Stomach smooth muscle (tissue), 2 donors: ENCODE measurements around the gene NEO1.
"Not testable (repeated sequence)": the region's sequence is repeated elsewhere in the genome, so short reads cannot be mapped to it uniquely, and the experiment has no call there.

Experiments used
- H3K27ac ChIP-seq: one replicate; pipeline ENCODE4 v1.7.0; 2013; ENCODE audit warnings: mild to moderate bottlenecking, low read length, inconsistent platforms
- H3K27me3 ChIP-seq, 2 donors: one replicate each; pipeline ENCODE4 v1.7.0; 2013; ENCODE audit warnings: low read length in 2 of 2; ENCODE audit not compliant: insufficient read depth in 2 of 2, control insufficient read depth in 1 of 2
- H3K36me3 ChIP-seq, 2 donors: one replicate each; pipeline ENCODE4 v1.7.0; 2013; ENCODE audit warnings: low read length in 2 of 2; ENCODE audit not compliant: control insufficient read depth in 2 of 2, insufficient read depth in 2 of 2
- H3K4me1 ChIP-seq: one replicate; pipeline ENCODE4 v1.7.0; 2013; ENCODE audit warnings: low read length; ENCODE audit not compliant: control insufficient read depth, insufficient read depth
- H3K4me3 ChIP-seq, 2 donors: one replicate each; pipeline ENCODE4 v1.7.0; 2013; ENCODE audit warnings: low read length in 2 of 2
- H3K9ac ChIP-seq, 2 donors: one replicate each; pipeline ENCODE4 v1.7.0; 2013; ENCODE audit warnings: low read length in 2 of 2, mild to moderate bottlenecking in 1 of 2
- H3K9me3 ChIP-seq, 2 donors: one replicate each; pipeline ENCODE4 v1.7.0; 2013; ENCODE audit warnings: low read length in 2 of 2; ENCODE audit not compliant: control insufficient read depth in 2 of 2
- donor health status: healthy.
- donor health status: Pancreatic carcinoma.

NEO1 gene

DNA sequence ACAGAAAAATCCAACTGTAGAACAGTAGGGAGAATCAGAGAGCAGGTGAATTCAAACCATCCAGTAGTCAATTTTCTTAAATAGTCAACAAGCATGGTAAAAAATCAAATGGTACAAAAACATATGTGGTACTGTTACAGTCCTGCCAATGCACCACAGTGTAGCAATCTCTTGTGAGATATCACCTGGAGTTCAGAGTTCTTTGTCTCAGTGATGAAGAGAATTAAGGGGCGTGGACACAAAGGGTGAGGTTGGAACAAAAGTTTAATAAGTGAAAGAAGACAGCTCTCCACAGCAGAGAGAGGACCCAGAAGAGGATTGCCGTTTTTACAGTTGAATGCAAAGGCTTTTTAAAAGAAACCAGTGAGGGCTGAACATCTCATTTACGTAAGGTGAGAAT is 113.2 kb downstream of the NEO1 start:
- H3K9me3 ChIP-seq = peaks cover 0 to 4% of the 10 kb centered on the region in 2 donors
- H3K4me1 ChIP-seq = peaks cover 4% of the 10 kb centered on the region

DNA sequence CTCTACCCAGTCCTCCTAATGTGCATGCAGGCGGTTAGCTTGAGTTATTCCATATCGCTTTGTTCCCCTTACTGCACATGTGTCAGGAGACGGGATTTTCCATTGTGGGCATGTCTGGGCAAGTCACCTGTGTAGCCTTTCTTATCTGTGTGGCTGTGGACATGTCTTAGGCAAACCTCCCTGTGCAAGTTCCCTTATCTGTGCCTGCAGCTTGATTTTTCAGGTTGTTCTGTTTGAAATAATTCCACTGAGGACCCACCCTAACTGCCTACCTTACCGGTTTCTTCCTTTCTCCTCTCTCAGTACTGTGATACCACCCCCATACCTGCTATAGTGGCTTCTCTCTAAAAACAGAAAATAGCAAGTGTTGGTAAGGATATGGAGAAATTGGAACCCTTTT is 113.6 kb downstream of the NEO1 start:
- no peak overlapping the region for H3K4me3 ChIP-seq

More for the DNA sequence above, 113.2 kb downstream of the NEO1 start:
- Histone ChIP-seq H3K27me3 (no peaks in the 10 kb centered on the region), H3K36me3 (peaks cover 0 to 3% of the 10 kb centered on the region in 2 donors), H3K9ac (no peak overlapping the region), H3K27ac (no peak overlapping the region), H3K4me3 (no peak overlapping the region)

DNA sequence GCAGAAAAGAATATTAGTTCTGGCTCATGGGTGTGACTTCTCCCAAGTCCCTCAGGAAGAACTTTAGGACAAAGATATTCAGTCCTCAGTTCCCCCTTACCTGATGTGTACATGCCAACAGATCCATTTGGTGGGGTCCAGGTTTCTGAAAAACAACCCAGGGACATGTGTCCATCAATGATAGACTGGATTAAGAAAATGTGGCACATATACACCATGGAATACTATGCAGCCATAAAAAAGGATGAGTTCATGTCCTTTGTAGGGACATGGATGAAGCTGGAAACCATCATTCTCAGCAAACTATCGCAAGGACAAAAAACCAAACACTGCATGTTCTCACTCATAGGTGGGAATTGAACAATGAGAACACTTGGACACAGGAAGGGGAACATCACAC is 114.4 kb downstream of the NEO1 start:
- H3K4me1 ChIP-seq = not testable (repeated sequence)

More for the DNA sequence above, 113.6 kb downstream of the NEO1 start:
- Histone ChIP-seq H3K9me3 (peaks cover 0 to 4% of the 10 kb centered on the region in 2 donors), H3K36me3 (peaks cover 0 to 3% of the 10 kb centered on the region in 2 donors), H3K9ac (no peak overlapping the region), H3K4me1 (peaks cover 4% of the 10 kb centered on the region), H3K27me3 (no peaks in the 10 kb centered on the region), H3K27ac (no peak overlapping the region)

DNA sequence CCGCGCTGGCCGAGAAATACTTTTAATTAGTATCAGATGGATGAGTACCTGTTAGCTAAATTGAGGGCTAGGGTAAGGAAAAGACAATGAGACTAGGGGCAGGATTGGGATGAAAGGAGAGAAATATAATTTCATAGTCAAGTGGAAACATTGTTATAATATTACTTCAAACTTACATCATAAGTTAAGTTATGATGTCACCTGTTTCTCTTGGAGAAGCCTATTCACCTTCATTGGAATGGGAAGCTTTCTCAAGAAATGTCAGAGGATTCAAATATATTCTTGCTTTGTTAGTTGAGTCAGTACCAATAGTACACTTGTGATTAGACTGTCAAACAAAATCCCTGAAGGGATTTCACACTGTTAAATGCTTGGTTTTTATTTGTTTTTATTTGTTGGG is 116.2 kb downstream of the NEO1 start:
- Histone ChIP-seq H3K9ac (no peak overlapping the region), H3K4me3 (no peak overlapping the region), H3K27me3 (no peaks in the 10 kb centered on the region), H3K4me1 (no peaks in the 10 kb centered on the region), H3K9me3 (peaks cover 0 to 4% of the 10 kb centered on the region in 2 donors), H3K36me3 (peaks cover 0 to 3% of the 10 kb centered on the region in 2 donors), H3K27ac (no peak overlapping the region)

More for the DNA sequence above, 114.4 kb downstream of the NEO1 start:
- not testable (repeated sequence) for H3K9ac ChIP-seq, H3K4me3 ChIP-seq, H3K27me3 ChIP-seq, H3K27ac ChIP-seq, H3K9me3 ChIP-seq, H3K36me3 ChIP-seq

DNA sequence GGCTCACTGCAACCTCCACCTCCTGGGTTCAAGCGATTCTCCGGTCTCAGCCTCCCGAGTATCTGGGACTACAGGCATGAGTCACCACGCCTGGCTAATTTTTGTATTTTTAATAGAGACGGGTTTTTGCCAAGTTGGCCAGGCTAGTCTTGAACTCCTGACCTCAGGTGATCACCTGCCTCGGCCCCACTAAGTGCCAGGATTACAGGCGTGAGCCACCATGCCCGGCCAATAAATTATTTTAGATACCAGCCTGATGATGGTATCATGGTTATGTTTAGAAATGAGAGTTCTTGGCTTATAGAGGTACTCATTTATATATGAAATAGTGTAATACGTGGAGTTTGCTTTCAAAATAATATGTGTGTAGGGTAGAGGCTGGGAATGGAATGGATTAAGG is 119.4 kb downstream of the NEO1 start:
- Histone ChIP-seq H3K9ac (no peak overlapping the region), H3K27me3 (no peaks in the 10 kb centered on the region), H3K4me3 (no peak overlapping the region), H3K36me3 (no peaks in the 10 kb centered on the region), H3K4me1 (no peaks in the 10 kb centered on the region), H3K27ac (no peak overlapping the region), H3K9me3 (no peaks in the 10 kb centered on the region)

DNA sequence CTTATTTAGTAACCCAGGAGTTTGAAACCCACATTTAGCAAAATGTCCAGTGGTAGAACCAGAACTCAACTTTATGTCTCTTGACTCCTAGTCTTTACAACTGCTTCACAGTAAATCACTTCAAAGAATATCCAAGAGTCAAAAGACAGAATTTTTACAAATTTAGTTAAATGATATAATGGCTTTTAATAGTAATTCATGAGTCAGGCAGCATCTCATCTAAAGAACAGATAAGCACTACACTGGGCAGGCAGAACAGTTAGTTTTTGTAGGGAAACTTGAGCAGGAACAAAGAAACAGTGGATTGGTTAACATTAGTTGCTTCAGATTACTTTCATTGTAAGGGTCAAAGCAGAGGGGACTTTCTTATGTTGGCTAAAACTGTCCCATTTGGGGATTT is 120.2 kb downstream of the NEO1 start:
- Histone ChIP-seq H3K36me3 (no peaks in the 10 kb centered on the region), H3K4me1 (no peaks in the 10 kb centered on the region), H3K4me3 (no peak overlapping the region), H3K27ac (no peak overlapping the region), H3K9ac (no peak overlapping the region), H3K9me3 (no peaks in the 10 kb centered on the region), H3K27me3 (no peaks in the 10 kb centered on the region)

DNA sequence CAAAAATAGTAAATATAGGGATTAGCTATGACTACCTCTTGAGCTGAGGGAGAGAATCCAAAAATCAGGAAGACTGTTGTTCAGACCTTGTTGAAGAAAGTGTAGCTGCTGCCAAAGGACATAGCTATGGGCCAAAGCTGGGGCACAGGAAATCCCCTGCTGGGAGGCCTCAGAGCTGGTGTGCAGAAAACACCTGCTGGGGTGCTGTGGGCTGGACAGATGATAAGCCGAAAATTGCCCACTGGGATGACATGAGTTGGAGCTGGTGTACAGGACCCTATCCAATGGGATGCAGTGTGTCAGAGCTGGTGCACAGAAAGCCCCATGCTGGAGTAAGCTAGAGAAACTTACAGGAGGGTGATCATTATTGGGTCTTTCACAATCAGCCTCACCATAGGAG is 121.9 kb downstream of the NEO1 start:
- H3K9ac ChIP-seq = no peak overlapping the region
- peaks cover 0 to under 1% of the 10 kb centered on the region in 2 donors for H3K36me3 ChIP-seq
- H3K27ac ChIP-seq = no peak overlapping the region
- H3K27me3 ChIP-seq = no peaks in the 10 kb centered on the region
- no peaks in the 10 kb centered on the region for H3K9me3 ChIP-seq
- H3K4me1 ChIP-seq = no peaks in the 10 kb centered on the region
- H3K4me3 ChIP-seq = no peak overlapping the region

DNA sequence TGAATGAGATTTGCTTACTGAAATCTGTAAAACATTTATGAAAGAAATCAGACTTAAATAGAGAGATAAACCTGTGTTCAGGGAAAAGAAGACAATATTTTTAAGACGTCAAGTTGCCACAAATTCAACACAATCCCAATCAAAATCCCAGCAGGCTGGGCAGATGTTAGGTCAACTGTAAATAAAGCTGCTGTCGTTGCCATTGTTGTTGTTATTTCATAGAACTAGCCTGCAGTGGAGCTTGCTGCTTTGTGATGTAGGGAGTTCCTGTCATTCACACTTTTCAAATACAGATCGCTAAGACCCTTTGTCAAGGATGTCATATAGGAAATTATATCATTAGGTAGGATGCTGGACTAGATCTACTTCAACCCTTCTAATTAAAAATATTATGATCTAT is 123.1 kb downstream of the NEO1 start:
- H3K27me3 ChIP-seq = no peaks in the 10 kb centered on the region
- no peaks in the 10 kb centered on the region for H3K4me1 ChIP-seq
- peaks cover 0 to 4% of the 10 kb centered on the region in 2 donors for H3K36me3 ChIP-seq
- no peak overlapping the region for H3K27ac ChIP-seq
- no peak overlapping the region for H3K9ac ChIP-seq
- H3K4me3 ChIP-seq = no peak overlapping the region
- H3K9me3 ChIP-seq = no peaks in the 10 kb centered on the region

DNA sequence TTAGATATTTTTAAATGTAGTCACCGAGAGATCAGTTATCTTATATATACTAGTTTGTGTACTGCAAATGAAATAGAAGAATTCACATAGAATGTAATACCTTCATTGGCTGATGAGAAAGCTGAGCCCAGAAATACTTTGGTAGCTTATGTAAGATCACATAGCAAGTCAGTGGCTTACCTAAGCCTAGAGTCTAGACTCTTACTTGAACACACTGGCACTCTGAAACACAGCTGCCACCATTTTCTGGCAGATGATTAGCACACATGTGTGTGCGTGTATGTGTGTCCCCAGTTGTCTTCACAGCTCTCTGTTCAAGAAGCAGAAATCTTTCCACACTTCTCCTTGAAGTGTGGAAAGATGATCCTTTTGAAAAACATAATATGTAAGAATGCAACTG is 124.3 kb downstream of the NEO1 start:
- Histone ChIP-seq H3K9ac (no peak overlapping the region), H3K27me3 (no peaks in the 10 kb centered on the region), H3K4me3 (no peak overlapping the region)

DNA sequence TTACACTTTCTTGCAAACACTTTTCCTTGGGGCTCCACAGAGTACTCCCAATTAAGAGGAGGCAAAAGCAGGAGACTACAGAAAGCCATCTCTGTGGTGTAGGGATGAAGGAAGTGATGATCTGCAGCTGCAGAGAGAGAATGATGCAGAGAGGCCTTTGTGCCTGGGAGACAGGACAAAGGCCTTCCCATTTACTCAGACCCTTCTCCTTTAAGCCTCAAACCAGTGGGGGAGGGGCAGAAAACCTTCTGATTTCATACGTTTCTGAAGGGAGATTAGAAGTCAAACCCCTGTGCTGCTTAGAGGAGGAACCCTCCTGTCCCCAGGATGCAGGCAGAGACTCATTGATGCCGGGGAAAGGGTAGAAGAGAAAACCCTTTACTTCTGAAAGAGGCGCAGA is 130.8 kb downstream of the NEO1 start:
- H3K9ac ChIP-seq = no peak overlapping the region
- no peak overlapping the region for H3K27ac ChIP-seq
- H3K36me3 ChIP-seq = peaks cover 0 to 4% of the 10 kb centered on the region in 2 donors
- no peaks in the 10 kb centered on the region for H3K27me3 ChIP-seq
- H3K4me3 ChIP-seq = no peak overlapping the region
- H3K4me1 ChIP-seq = no peaks in the 10 kb centered on the region
- H3K9me3 ChIP-seq = no peaks in the 10 kb centered on the region

More for the DNA sequence above, 124.3 kb downstream of the NEO1 start:
- Histone ChIP-seq H3K36me3 (peaks cover 0 to 4% of the 10 kb centered on the region in 2 donors), H3K27ac (no peak overlapping the region), H3K9me3 (no peaks in the 10 kb centered on the region), H3K4me1 (no peaks in the 10 kb centered on the region)

DNA sequence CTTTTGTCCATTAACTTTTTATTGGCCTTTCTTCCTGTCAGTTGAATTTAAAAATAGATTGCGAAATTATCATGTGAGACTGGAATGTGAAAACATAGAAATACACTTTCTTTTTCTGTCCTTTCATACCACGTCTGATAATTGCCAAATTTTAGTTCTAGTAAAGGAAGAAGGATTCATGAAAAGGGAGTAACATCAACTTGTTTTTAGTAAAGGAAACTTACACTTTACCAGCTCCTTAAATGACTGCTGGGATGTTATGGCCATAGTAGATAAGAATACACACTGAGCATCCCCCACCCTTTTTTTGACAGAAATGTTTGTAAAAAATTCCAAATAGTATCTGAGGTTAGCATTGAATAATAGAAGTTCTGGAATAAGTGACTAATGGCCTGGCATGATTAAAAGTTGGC is 137.9 kb downstream of the NEO1 start:
- H3K4me3 ChIP-seq = no peak overlapping the region
- no peaks in the 10 kb centered on the region for H3K4me1 ChIP-seq
- H3K27me3 ChIP-seq = no peaks in the 10 kb centered on the region
- H3K9ac ChIP-seq = no peak overlapping the region
- H3K36me3 ChIP-seq = no peaks in the 10 kb centered on the region
- no peak overlapping the region for H3K27ac ChIP-seq
- no peaks in the 10 kb centered on the region for H3K9me3 ChIP-seq
